ENCODE results near the gene PAQR3.

DNA sequence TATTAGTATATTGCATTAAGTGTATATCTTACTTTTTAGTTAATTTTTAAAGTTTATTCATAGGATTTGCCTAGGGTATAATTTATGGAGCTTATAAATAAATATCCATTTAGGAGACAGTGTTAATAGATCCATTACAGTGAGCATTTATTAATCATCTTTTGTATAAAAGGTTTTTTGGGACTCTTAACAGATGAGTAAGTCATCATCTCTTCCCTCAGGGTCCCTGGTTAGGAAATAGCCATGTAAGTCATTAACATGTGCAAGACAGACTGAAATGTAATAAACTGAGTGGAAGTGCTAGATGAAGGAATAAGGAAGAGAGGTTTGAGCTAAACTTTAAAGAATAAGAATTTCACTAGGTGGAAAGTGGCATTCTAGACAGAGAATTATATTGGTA, 69.2 kb downstream of the PAQR3 start:
- TF ChIP-seq, protein P1, sequence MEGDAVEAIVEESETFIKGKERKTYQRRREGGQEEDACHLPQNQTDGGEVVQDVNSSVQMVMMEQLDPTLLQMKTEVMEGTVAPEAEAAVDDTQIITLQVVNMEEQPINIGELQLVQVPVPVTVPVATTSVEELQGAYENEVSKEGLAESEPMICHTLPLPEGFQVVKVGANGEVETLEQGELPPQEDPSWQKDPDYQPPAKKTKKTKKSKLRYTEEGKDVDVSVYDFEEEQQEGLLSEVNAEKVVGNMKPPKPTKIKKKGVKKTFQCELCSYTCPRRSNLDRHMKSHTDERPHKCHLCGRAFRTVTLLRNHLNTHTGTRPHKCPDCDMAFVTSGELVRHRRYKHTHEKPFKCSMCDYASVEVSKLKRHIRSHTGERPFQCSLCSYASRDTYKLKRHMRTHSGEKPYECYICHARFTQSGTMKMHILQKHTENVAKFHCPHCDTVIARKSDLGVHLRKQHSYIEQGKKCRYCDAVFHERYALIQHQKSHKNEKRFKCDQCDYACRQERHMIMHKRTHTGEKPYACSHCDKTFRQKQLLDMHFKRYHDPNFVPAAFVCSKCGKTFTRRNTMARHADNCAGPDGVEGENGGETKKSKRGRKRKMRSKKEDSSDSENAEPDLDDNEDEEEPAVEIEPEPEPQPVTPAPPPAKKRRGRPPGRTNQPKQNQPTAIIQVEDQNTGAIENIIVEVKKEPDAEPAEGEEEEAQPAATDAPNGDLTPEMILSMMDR (IDR thresholded peaks at IDR 0.05; ENCODE audit: low read depth, low read length, poor library complexity, severe bottlenecking), result no peak
- no peak for TF ChIP-seq EZH2phosphoT487 (IDR thresholded peaks at IDR 0.05; ENCODE audit: borderline replicate concordance, low read length)
